ENCODE measurements around the gene SHANK2. TPM values are rescaled to one million over a fixed set of nuclear protein-coding genes. Genes with fewer than 3 reads are reported as not detected.

Gene SHANK2
- total RNA-seq, 1 donor from 2014 or later, result 0.97 TPM

GRCh38 chr11:71204294-71204693 lies 48.1 kb downstream of the SHANK2 start:
- Mint-ChIP-seq H3K36me3 (ENCODE audit: low read depth) (no peaks in the 10 kb centered on the region), H3K4me1 (ENCODE audit: low read depth) (peaks cover 4% of the 10 kb centered on the region), H3K4me3 (ENCODE audit: unreplicated experiment) (no peak overlapping the region), H3K27ac (ENCODE audit: unreplicated experiment) (no peak overlapping the region), H3K27me3 (ENCODE audit: low read depth) (peaks cover 45% of the 10 kb centered on the region), H3K9me3 (ENCODE audit: low read depth) (no peaks in the 10 kb centered on the region)
- DNase-seq (ENCODE audit: low spot score), result peak; percentile 59
- TF ChIP-seq, protein P1, sequence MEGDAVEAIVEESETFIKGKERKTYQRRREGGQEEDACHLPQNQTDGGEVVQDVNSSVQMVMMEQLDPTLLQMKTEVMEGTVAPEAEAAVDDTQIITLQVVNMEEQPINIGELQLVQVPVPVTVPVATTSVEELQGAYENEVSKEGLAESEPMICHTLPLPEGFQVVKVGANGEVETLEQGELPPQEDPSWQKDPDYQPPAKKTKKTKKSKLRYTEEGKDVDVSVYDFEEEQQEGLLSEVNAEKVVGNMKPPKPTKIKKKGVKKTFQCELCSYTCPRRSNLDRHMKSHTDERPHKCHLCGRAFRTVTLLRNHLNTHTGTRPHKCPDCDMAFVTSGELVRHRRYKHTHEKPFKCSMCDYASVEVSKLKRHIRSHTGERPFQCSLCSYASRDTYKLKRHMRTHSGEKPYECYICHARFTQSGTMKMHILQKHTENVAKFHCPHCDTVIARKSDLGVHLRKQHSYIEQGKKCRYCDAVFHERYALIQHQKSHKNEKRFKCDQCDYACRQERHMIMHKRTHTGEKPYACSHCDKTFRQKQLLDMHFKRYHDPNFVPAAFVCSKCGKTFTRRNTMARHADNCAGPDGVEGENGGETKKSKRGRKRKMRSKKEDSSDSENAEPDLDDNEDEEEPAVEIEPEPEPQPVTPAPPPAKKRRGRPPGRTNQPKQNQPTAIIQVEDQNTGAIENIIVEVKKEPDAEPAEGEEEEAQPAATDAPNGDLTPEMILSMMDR (IDR thresholded peaks at IDR 0.05), result no peak

DNA sequence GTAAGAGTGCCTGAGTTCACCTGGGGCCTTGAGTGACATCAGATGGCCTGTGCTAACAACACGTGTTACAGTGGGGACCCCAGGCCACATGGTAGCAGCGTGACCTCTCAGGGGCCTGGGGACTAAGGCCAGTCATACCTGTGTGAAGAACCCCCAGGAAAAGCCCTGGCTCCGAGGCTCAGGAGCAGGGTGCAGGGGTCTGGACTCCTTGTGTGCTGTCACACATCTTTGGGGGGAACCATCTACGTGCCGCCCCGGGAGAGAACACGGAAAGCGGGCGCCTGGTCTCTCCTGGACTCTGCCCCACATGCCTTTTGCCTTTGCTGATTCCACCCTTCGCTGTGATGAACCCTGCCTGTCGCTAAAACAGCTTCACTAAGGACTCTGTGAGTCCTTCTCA lies 48.7 kb downstream of the SHANK2 start:
- no peak overlapping the region for H3K27ac Mint-ChIP-seq (ENCODE audit: unreplicated experiment)
- H3K9me3 Mint-ChIP-seq (ENCODE audit: low read depth), result no peaks in the 10 kb centered on the region
- peak; percentile 56 for DNase-seq (ENCODE audit: low spot score)

DNA sequence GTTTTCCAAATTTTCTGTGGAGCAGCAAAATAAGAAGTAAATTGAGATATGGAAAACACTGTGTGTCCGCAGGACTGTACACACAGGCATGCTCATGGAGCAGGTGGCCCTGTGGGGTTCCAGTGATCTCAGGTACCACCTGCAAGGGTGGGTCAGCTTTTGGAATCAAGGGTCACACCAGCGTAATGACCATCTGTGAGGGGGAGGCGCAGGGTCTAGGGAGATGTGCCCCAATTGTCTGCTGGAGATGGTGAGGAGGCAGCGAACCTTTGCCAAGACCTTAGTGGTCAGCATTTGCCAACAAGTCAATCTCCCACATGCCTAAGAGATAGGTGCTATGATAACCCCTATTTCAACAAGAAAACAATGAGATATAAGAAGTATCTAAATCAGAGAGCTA lies 49.4 kb downstream of the SHANK2 start:
- peaks cover 4% of the 10 kb centered on the region for H3K4me1 Mint-ChIP-seq (ENCODE audit: low read depth)
- H3K36me3 Mint-ChIP-seq (ENCODE audit: low read depth), result no peaks in the 10 kb centered on the region
- TF ChIP-seq, protein P1 (IDR thresholded peaks at IDR 0.05), result no peak
- DNase-seq (ENCODE audit: low spot score), result peak; percentile 35
- H3K27ac Mint-ChIP-seq (ENCODE audit: unreplicated experiment), result no peak overlapping the region
- H3K4me3 Mint-ChIP-seq (ENCODE audit: unreplicated experiment), result no peak overlapping the region
- no peaks in the 10 kb centered on the region for H3K9me3 Mint-ChIP-seq (ENCODE audit: low read depth)
- H3K27me3 Mint-ChIP-seq (ENCODE audit: low read depth), result peaks cover 45% of the 10 kb centered on the region

More for the DNA sequence above, 48.7 kb downstream of the SHANK2 start:
- Mint-ChIP-seq H3K36me3 (ENCODE audit: low read depth) (no peaks in the 10 kb centered on the region), H3K4me3 (ENCODE audit: unreplicated experiment) (no peak overlapping the region), H3K4me1 (ENCODE audit: low read depth) (peaks cover 4% of the 10 kb centered on the region), H3K27me3 (ENCODE audit: low read depth) (peaks cover 47% of the 10 kb centered on the region)
- TF ChIP-seq, protein P1 (IDR thresholded peaks at IDR 0.05), result no peak

DNA sequence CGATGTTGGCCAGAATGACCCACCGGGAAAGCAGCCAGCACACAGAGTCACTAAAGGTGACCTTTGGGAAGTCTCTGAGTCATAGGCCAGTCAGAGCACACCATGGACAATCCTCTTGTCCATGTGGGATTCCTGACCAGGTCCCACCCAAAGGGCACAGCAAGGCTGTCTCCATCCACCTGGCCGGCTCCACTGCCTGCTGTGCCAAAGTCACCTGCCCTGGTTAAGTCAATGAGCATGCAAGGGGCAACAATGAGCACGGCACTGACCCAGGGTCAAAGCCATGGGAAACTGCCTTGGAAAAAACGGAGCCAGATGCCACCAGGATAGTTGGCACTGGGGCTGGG lies 49.8 kb downstream of the SHANK2 start:
- peak; percentile 57 for DNase-seq (ENCODE audit: low spot score)
- Mint-ChIP-seq H3K4me1 (ENCODE audit: low read depth) (peaks cover 4% of the 10 kb centered on the region), H3K36me3 (ENCODE audit: low read depth) (no peaks in the 10 kb centered on the region), H3K27ac (ENCODE audit: unreplicated experiment) (no peak overlapping the region), H3K27me3 (ENCODE audit: low read depth) (peaks cover 43% of the 10 kb centered on the region), H3K4me3 (ENCODE audit: unreplicated experiment) (no peak overlapping the region), H3K9me3 (ENCODE audit: low read depth) (no peaks in the 10 kb centered on the region)
- TF ChIP-seq, protein P1 (IDR thresholded peaks at IDR 0.05), result no peak

Other genes with a start within 250 kb of the SHANK2 start
- 44.4 to 58.7 TPM (median 57.5 TPM) in 3 replicates for gene DHCR7, start 195.8 kb upstream of the SHANK2 start, total RNA-seq
- 38.8 to 47.5 TPM (median 41.4 TPM) in 3 replicates for gene NADSYN1, start 200.6 kb upstream of the SHANK2 start, total RNA-seq